Endothelial cell of umbilical vein (primary cell): ENCODE results near the gene DNAJC6. TPM values are rescaled to one million over a fixed set of nuclear protein-coding genes. Genes with fewer than 3 reads are reported as not detected.

ENCODE experiments used
- BruUV-seq: library from RNA; stranded (reverse); fragments of 400-500 nt; replicated peaks from 2 replicates; lab custom pipeline; 2021; lab: Mats Ljungman, UMichigan
- CTCF ChIA-PET: fragments of 300-600, 350-600 bp; sonication (Branson Sonifier 250); formaldehyde crosslinking; loops from one replicate; lab custom pipeline; 2021; ENCODE audit warnings: antibody characterized with exemption, inconsistent platforms; lab: Charles Lee
- POLR2A ChIA-PET: fragments of 300-600, 350-600 bp; sonication (Branson Sonifier 250); formaldehyde crosslinking; loops from one replicate; lab custom pipeline; 2021; ENCODE audit warnings: antibody characterized with exemption, inconsistent platforms; lab: Charles Lee
- DNase-seq: peaks from one replicate; pipeline ENCODE4 v3.0.0-alpha.2; 2011; ENCODE audit warnings: low read depth, low spot score
- FAIRE-seq: peaks from 2 replicates; lab custom pipeline; 2011; peaks lifted over from hg19 to GRCh38; lab: Jason Lieb, UNC
- H2AFZ ChIP-seq: 2 replicates; pipeline ENCODE4 v1.6.0; 2012; ENCODE audit warnings: low read depth, low read length, control low read depth, inconsistent platforms
- H3K27ac ChIP-seq: 2 replicates; pipeline ENCODE4 v1.5.1; 2011; ENCODE audit warnings: low read depth, mild to moderate bottlenecking, control low read depth, low read length, moderate library complexity; ENCODE audit not compliant: insufficient read depth
- H3K27me3 ChIP-seq, 2 experiments: 2 replicates each; pipeline versions ENCODE4 v1.6.0 to v1.6.1; 2011; ENCODE audit warnings: low read length in 2 of 2, mixed read lengths in 1 of 2; ENCODE audit not compliant: control insufficient read depth in 2 of 2, insufficient read depth in 2 of 2
- H3K36me3 ChIP-seq, 2 experiments: 2 replicates in 1 of 2; 3 replicates in 1 of 2; pipeline ENCODE4 v1.5.1; 2011; ENCODE audit warnings: low read length in 2 of 2, mild to moderate bottlenecking in 1 of 2, moderate library complexity in 1 of 2; ENCODE audit not compliant: control insufficient read depth in 2 of 2, insufficient read depth in 2 of 2; ENCODE audit errors: extremely low read depth in 1 of 2
- H3K4me1 ChIP-seq: 3 replicates; pipeline ENCODE4 v1.5.1; 2011; ENCODE audit warnings: mild to moderate bottlenecking, low read length; ENCODE audit not compliant: control insufficient read depth, insufficient read depth; ENCODE audit errors: extremely low read depth
- H3K4me2 ChIP-seq: 2 replicates; pipeline ENCODE4 v1.6.1; 2011; ENCODE audit warnings: low read length, control low read depth, mixed read lengths; ENCODE audit not compliant: insufficient read depth
- H3K4me3 ChIP-seq, 3 experiments: fragments of 200-600 bp in 1 of 3; sonication (generic), shearing (Covaris generic) in 1 of 3; replicated peaks in 1 of 3; 2 replicates each; pipeline ENCODE4 v1.5.1; 2011 to 2016; ENCODE audit warnings: control low read depth in 3 of 3, low read length in 3 of 3, mild to moderate bottlenecking in 2 of 3, inconsistent platforms in 1 of 3, low read depth in 1 of 3, moderate library complexity in 1 of 3; ENCODE audit not compliant: insufficient read depth in 1 of 3
- H3K79me2 ChIP-seq: 2 replicates; pipeline ENCODE4 v1.6.0; 2012; ENCODE audit warnings: low read length, inconsistent platforms; ENCODE audit not compliant: control insufficient read depth, insufficient read depth
- H3K9ac ChIP-seq: replicated peaks from 2 replicates; pipeline ENCODE3; 2011; ENCODE audit warnings: low read length, control low read depth; ENCODE audit not compliant: insufficient read depth; ENCODE audit errors: extremely low read depth
- H3K9me1 ChIP-seq: replicated peaks from 3 replicates; pipeline ENCODE4 v1.6.0; 2011; ENCODE audit warnings: mild to moderate bottlenecking, low read length; ENCODE audit not compliant: control insufficient read depth, insufficient read depth; ENCODE audit errors: extremely low read depth
- H3K9me3 ChIP-seq: replicated peaks from 2 replicates; pipeline ENCODE4 v1.5.1; 2012; ENCODE audit warnings: low read length, inconsistent platforms; ENCODE audit not compliant: control insufficient read depth, insufficient read depth
- H4K20me1 ChIP-seq: replicated peaks from 2 replicates; pipeline ENCODE3; 2011; ENCODE audit warnings: mild to moderate bottlenecking, low read length; ENCODE audit not compliant: control insufficient read depth, insufficient read depth; ENCODE audit errors: extremely low read depth
- EZH2 ChIP-seq: IDR thresholded peaks from 2 replicates; pipeline ENCODE4 v1.6.1; 2012; ENCODE audit warnings: borderline replicate concordance, low read depth, mild to moderate bottlenecking, moderate library complexity, low read length, inconsistent platforms; ENCODE audit not compliant: severe bottlenecking
- FOS ChIP-seq: IDR thresholded peaks from 2 replicates; pipeline ENCODE4 v1.6.1; 2011; ENCODE audit warnings: mild to moderate bottlenecking, low read length, moderate library complexity, borderline replicate concordance; ENCODE audit not compliant: insufficient read depth
- GATA2 ChIP-seq: IDR thresholded peaks from 2 replicates; pipeline ENCODE4 v1.7.0; 2011; ENCODE audit warnings: low read depth, mild to moderate bottlenecking, moderate library complexity, mixed read lengths, low read length; ENCODE audit not compliant: insufficient read length, insufficient read depth
- JUN ChIP-seq: IDR thresholded peaks from 2 replicates; pipeline ENCODE4 v1.6.1; 2011; ENCODE audit warnings: borderline replicate concordance, low read depth; ENCODE audit not compliant: insufficient read length, insufficient read depth
- MYC ChIP-seq: IDR thresholded peaks from one replicate; pipeline ENCODE4 v1.6.1; 2011; ENCODE audit warnings: mild to moderate bottlenecking, low read depth, low read length
- POLR2A ChIP-seq: IDR thresholded peaks from 2 replicates; pipeline ENCODE4 v1.6.1; 2012; ENCODE audit warnings: low read depth, mild to moderate bottlenecking, control low read depth, low read length
- POLR2AphosphoS5 ChIP-seq: IDR thresholded peaks from 2 replicates; pipeline ENCODE4 v1.6.1; 2012; ENCODE audit warnings: low read depth, mild to moderate bottlenecking, control low read depth, low read length, moderate library complexity; ENCODE audit not compliant: insufficient read depth
- dilution Hi-C: fragments of 300-500 bp; cut with MboI; formaldehyde crosslinking; loops from one replicate; pipeline ENCODE4 v1.15.0; 2019; ENCODE audit warnings: low sequenced_read_pairs; ENCODE audit not compliant: extremely low pct_ligation_motif_present
- intact Hi-C: fragments of 100-400 bp; cut with micrococcal nuclease; formaldehyde crosslinking; loops from one replicate; pipeline ENCODE4 v1.10.0; 2022
- polyA plus RNA-seq, 4 experiments: library from polyadenylated mRNA; depleted of rRNA in 3 of 4; stranded (reverse) in 3 of 4; unstranded in 1 of 4; fragments of >200 nt; gene quantifications; 2 replicates each; pipeline versions ENCODE4 v1.2.1 to v1.2.3, GENCODE V29; 2011 to 2012; ENCODE audit warnings: missing spikeins in 1 of 4
- total RNA-seq: library from RNA; stranded (reverse); gene quantifications from 2 replicates; pipeline ENCODE4 v1.2.3, GENCODE V29; 2021
- TF ChIP-seq, protein P1 (sequence below): IDR thresholded peaks from 2 replicates; pipeline ENCODE4 v1.6.1; 2011; ENCODE audit not compliant: insufficient read depth, insufficient read length
- TF ChIP-seq, protein P2 (sequence below), 2 donors: IDR thresholded peaks; 1 replicate in 1 of 2; 2 replicates in 1 of 2; pipeline ENCODE4 v1.5.1; 2011; ENCODE audit warnings: low read length in 2 of 2, mild to moderate bottlenecking in 2 of 2, moderate library complexity in 2 of 2, control low read depth in 1 of 2, inconsistent platforms in 1 of 2, low read depth in 1 of 2; ENCODE audit not compliant: insufficient read depth in 1 of 2; ENCODE audit errors: extremely low read depth in 1 of 2

DNAJC6 gene
- total and polyA plus RNA-seq, 2 donors (not counting 3 experiments of a cell fraction or from before 2014, with no cell fraction given) = 2.3 to 4.9 TPM

DNA sequence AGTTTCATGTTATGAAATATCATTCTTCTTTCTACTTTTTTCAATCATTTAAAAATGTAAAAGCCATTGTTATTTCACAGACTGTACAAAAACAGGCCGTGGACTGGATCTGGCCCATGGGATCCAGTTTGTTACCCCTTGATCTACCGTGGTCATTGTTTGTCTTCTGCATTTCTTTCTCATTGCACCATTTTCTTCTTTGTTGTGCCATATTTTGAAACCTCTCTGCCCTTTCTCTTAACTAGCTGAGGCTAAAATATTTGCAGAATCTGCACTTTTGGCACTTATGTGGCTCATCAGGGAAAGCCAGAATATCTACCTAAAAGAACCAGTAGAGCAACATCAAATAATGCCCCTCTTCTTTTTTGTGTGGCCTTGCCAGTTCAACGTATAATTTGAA, 50.5 kb downstream of the DNAJC6 start:
- H3K36me3 ChIP-seq = no peaks in the 10 kb centered on the region
- BruUV-seq = no TSS peak
- FAIRE-seq = no peak
- no peak overlapping the region for H3K27ac ChIP-seq
- no peaks in the 10 kb centered on the region for H3K9me1 ChIP-seq
- no peak overlapping the region for H2AFZ ChIP-seq
- no peaks in the 10 kb centered on the region for H3K9me3 ChIP-seq
- no peaks in the 10 kb centered on the region for H3K79me2 ChIP-seq
- CTCF ChIA-PET = no interaction called here
- H3K4me1 ChIP-seq = no peaks in the 10 kb centered on the region
- no peak for DNase-seq
- no peak overlapping the region for H3K4me3 ChIP-seq
- no peak overlapping the region for H3K4me2 ChIP-seq
- no peaks in the 10 kb centered on the region for H3K27me3 ChIP-seq
- TF ChIP-seq MYC (no peak), FOS (no peak), EZH2 (no peak), POLR2AphosphoS5 (no peak), POLR2A (no peak), JUN (no peak), GATA2 (no peak)
- TF ChIP-seq, protein P1, sequence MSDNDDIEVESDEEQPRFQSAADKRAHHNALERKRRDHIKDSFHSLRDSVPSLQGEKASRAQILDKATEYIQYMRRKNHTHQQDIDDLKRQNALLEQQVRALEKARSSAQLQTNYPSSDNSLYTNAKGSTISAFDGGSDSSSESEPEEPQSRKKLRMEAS = no peak
- TF ChIP-seq, protein P2, sequence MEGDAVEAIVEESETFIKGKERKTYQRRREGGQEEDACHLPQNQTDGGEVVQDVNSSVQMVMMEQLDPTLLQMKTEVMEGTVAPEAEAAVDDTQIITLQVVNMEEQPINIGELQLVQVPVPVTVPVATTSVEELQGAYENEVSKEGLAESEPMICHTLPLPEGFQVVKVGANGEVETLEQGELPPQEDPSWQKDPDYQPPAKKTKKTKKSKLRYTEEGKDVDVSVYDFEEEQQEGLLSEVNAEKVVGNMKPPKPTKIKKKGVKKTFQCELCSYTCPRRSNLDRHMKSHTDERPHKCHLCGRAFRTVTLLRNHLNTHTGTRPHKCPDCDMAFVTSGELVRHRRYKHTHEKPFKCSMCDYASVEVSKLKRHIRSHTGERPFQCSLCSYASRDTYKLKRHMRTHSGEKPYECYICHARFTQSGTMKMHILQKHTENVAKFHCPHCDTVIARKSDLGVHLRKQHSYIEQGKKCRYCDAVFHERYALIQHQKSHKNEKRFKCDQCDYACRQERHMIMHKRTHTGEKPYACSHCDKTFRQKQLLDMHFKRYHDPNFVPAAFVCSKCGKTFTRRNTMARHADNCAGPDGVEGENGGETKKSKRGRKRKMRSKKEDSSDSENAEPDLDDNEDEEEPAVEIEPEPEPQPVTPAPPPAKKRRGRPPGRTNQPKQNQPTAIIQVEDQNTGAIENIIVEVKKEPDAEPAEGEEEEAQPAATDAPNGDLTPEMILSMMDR (IDR thresholded peaks at IDR 0.05; ENCODE audit: extremely low read depth in 1 of 2, insufficient read depth in 1 of 2, low read depth in 1 of 2, low read length in 2 of 2) = no peak
- dilution Hi-C loops (no loop called here), intact Hi-C loops (no loop called here)
- POLR2A ChIA-PET = no interaction called here
- H3K9ac ChIP-seq = no peak overlapping the region
- H4K20me1 ChIP-seq = no peaks in the 10 kb centered on the region
